DOHH2 (cell line): Measurements from ENCODE around the gene SYVN1.

Experiments
- EZH2phosphoT487 ChIP-seq: fragments of 200-600 bp; sonication (generic); IDR thresholded peaks from 2 replicates; pipeline ENCODE4 v1.6.1; 2017; ENCODE audit warnings: borderline replicate concordance, mild to moderate bottlenecking, antibody characterized with exemption, low read length, moderate library complexity, mixed read lengths
- TF ChIP-seq, protein P1 (sequence below): fragments of 200-600 bp; sonication (generic); IDR thresholded peaks from one replicate; pipeline ENCODE4 v1.5.1; 2014; ENCODE audit warnings: antibody characterized with exemption, mild to moderate bottlenecking, low read depth, low read length; ENCODE audit not compliant: poor library complexity, severe bottlenecking

DNA sequence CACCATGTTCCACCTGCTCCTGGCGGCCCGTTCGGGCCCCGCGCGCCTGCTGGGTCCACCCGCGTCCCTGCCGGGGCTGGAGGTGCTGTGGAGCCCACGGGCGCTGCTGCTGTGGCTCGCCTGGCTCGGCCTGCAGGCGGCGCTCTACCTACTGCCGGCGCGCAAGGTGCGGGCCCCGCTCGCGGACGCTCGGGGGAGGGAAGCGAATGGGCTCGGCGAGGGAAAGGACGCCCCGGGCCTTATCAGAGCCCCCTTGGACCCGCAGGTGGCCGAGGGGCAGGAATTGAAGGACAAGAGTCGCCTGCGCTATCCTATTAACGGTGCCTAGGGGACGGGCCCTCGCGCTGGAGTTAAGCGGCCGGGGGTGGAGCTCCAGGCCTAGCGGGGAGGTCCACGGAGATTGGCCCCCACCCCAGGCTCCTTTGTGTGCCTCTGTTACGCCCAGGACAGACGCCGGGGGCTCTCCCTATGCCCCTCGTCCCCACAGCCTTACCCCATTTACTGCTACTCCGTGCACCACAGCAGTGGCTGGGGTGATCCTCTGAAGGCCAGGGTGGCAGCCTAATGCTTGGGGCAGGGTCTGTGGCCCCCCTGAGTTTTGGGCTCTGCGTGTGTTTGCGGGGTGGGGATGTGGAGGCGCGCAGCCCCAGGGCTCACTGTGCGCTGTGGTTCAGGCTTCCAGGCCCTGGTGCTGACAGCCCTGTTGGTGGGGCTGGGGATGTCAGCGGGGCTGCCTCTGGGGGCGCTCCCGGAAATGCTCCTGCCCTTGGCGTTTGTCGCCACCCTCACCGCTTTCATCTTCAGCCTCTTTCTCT lies 21.6 kb downstream of the SYVN1 start:
- TF ChIP-seq, protein P1, sequence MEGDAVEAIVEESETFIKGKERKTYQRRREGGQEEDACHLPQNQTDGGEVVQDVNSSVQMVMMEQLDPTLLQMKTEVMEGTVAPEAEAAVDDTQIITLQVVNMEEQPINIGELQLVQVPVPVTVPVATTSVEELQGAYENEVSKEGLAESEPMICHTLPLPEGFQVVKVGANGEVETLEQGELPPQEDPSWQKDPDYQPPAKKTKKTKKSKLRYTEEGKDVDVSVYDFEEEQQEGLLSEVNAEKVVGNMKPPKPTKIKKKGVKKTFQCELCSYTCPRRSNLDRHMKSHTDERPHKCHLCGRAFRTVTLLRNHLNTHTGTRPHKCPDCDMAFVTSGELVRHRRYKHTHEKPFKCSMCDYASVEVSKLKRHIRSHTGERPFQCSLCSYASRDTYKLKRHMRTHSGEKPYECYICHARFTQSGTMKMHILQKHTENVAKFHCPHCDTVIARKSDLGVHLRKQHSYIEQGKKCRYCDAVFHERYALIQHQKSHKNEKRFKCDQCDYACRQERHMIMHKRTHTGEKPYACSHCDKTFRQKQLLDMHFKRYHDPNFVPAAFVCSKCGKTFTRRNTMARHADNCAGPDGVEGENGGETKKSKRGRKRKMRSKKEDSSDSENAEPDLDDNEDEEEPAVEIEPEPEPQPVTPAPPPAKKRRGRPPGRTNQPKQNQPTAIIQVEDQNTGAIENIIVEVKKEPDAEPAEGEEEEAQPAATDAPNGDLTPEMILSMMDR: peak; percentile 90
- no peak for TF ChIP-seq EZH2phosphoT487
